IPS-11a (cell line): ENCODE measurements around the gene FAM81B.

ENCODE experiments used
- H3K4me3 ChIP-seq: one replicate; pipeline ENCODE4 v1.5.1; 2013; ENCODE audit warnings: low read depth, low read length, control low read depth

Gene FAM81B

GRCh38 chr5:95401626-95402025 lies 10.5 kb downstream of the FAM81B start:
- no peak overlapping the region for H3K4me3 ChIP-seq

GRCh38 chr5:95403996-95404395 lies 12.8 kb downstream of the FAM81B start:
- H3K4me3 ChIP-seq: no peak overlapping the region

DNA sequence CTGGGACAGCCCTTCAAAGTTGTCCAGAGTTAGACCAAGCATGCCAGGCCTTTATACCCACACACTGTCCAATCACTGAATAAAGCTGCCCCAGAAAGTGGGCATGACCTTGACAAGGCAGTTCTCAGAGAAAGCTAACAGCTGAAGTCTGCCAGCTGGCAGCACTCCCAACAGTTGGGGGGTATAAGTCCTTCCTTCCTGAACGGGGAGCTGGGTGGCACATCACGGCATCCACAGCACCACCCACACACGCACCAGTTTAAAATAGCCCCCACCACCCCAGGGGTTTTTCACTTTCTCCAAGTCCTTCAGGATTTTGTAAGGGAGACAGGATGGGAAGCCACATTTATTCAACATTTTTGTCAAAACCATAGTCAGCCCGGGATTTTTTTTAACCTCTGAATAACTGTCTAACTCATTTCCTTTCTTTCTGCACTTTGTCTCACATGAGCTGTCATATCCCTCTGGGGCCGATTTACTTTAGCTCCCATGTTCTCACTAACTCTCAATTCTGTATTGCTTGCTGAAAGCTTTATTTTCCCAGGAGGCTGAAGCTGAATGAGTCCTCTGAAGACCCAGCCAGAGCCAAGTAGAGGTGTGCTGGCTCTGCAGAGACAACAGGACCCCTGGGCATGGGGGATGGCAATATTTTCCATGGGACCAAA lies 15.4 kb downstream of the FAM81B start:
- H3K4me3 ChIP-seq: no peak overlapping the region

- no peak overlapping the region for H3K4me3 ChIP-seq
Observed at GRCh38 chr5:95410279-95410678, 19.1 kb downstream of the FAM81B start.

DNA sequence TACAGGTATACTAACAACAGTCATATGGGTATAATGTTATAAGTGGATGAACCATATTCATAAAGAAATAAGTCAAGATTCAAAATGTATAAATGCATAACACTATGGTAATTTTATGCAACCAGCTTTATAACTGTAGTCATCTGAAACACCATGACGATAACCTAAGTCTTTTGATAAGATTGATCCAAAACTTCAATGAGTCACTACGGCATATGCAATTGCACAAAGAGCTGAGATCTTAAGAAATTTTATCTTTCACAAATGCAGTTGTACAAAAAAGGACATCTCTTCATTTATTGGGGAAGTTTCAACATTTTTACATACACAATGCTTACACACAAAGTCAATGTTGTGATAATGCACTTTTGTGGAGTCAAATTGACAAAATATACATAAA lies 20.3 kb downstream of the FAM81B start:
- H3K4me3 ChIP-seq: no peak overlapping the region

- no peak overlapping the region for H3K4me3 ChIP-seq
Observed at GRCh38 chr5:95414451-95414850, 23.3 kb downstream of the FAM81B start.

DNA sequence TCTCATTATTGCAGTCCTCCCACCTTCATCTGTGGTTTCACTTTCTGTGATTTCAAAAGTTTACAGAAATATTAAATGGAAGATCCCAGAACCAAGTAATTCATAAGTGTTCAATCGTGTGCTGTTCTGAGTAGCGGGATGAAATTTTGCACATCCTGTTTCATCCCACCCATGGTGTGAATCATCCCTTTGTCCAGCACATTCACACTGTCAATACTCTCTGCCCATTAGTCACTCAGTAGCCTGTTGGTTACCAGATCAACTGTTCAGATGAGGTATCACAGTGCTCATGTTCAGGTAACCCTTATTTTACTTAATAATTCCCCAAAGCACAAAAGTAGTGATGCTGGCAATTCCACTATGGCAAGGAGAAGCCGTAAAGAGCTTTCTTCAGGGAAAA lies 26.8 kb downstream of the FAM81B start:
- no peak overlapping the region for H3K4me3 ChIP-seq

- H3K4me3 ChIP-seq: no peak overlapping the region
Observed at GRCh38 chr5:95422838-95423237, 31.7 kb downstream of the FAM81B start.

DNA sequence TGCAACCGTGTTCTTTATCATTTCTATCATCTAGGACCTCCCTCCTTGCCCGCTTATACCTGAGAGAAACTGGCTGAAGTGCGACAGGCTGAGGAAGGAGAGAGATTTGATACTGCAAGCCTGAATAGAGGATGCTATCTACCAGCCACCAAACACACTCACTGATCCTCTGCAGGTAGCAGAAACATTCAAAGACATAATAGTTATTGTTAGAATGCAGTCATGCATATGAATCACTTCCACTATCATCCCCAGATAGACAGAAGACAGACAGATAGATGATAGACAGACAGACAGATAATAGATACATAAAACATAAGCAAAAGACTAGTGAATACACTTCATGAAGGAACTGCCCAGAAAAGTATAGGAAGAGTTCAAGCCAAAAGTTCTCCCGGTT lies 32.9 kb downstream of the FAM81B start:
- no peak overlapping the region for H3K4me3 ChIP-seq

DNA sequence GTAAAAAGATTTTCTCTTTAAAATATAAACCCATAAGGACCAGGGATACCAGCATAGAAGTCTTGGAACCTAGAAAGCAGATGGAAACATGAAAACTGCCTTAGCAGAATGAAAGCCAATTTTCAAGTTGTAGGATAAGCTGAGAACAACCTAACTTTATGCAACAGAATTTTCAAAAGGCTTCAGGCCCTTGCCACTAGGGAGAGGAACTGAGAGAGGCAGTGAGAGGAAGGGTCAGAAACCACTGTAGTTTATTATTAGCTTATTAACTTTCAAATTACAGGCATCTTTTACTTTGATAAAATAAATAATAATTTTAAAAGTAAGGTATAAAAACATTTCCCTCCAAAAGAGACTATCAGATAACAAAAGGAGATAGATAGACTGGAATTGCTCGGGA lies 33.4 kb downstream of the FAM81B start:
- no peak overlapping the region for H3K4me3 ChIP-seq

DNA sequence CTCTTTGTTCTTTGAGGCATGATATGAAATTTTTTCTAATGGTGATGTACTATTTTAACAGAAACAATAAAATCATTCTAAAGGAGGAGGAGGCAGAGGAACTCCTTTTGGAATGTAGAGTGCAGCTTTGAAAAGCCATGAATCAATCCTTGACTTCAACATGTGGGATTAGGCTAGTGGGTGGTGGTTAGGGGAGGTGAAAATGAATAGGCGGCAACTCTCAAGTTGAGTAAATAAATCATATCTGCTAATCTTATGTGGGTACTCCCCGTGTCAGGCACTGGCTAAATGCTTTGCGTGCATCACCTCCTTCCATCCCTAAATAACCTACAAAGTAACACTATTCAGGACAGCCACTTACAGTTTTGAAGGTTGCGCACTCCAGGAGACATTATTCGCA lies 35.1 kb downstream of the FAM81B start:
- no peak overlapping the region for H3K4me3 ChIP-seq

DNA sequence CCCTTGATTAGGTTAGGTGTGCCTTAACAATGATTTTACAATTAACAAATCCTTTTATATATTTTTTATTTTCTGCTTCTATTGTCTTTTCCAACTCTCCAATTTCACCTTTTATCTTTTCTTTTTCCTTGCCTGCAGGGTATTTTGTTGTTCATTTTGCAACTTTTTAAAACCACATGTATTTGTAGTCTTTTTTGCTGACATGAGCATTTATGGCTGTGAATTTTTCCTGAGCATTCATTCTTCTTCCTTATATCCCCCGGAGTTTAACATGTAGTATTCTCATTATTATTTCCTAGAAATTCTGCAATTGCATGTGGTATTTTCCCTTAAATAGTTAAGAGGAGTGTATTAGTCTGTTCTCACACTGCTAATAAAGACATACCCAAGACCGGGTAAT lies 41.6 kb downstream of the FAM81B start:
- H3K4me3 ChIP-seq: no peak overlapping the region

DNA sequence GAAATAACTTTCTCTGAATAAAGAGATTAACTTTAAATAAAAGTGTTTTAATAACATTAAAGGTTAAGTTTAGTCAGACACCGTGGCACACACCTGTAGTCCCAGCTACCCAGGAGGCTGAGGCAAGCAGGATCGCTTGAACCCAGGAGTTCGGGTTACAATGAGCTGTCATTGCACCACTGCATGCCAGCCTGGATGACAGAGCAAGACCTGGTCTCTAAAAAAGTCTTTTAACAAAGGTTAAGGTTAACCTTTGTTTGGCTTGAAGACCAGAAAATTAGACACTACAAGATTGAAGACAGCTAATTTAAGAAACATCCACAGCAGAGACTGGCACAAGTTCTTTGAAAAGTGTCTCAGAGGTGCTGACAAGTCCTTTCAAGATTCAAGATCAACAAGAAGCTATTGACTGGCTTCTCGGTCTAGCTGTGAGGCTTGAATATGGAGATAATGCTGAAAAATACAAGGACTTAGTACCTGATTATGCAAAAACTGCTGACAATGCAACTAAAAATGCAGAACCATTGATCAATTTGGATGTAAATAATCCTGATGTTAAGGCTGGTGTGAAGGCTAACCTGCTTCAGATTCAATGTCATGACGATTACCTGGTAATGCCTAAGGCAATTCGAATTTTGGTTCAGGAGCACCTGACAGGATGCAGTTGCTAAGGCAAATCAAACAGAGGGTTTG lies 48.8 kb downstream of the FAM81B start:
- H3K4me3 ChIP-seq: no peak overlapping the region

GRCh38 chr5:95440825-95441224 lies 49.7 kb downstream of the FAM81B start:
- no peak overlapping the region for H3K4me3 ChIP-seq

DNA sequence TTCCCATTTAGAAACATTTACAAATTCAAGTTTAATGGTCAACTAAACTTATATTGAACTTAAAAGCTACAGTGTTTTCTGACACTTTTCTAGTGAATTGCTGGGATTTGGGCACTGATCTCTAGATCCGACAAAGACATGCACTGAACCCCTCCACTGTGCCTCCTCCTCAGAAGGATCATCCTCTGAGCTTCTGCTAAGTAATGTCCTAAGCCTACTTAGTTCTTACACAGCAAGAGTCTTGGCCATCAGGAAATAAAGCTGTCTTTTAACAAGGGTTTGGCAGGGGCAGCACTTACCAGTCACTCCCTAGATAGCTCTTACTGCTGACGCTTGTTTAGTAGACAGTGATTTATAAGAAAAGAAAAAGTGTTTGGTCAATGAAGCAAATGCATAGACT lies 50.5 kb downstream of the FAM81B start:
- H3K4me3 ChIP-seq: no peak overlapping the region

DNA sequence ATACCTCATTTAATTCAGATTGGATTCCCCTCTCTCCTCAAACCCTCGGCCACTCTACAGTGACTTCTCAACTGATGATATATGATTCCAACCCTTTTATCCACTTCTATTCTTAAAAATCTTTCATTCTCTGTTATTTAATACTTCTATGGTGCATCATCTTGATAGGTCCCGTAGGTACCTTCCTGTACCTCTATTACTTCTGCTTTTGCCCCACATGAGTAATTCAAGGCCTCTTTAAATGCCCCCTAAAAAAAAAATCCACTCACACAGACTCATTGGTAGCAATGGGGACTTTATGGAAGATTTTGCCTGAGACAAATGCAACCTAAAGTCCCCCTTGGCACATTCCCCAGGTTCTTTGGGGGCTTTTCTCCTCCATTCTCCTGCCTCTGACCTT lies 54.3 kb downstream of the FAM81B start:
- no peak overlapping the region for H3K4me3 ChIP-seq

- H3K4me3 ChIP-seq: no peak overlapping the region
Observed at GRCh38 chr5:95445995-95446394, 54.8 kb downstream of the FAM81B start.

DNA sequence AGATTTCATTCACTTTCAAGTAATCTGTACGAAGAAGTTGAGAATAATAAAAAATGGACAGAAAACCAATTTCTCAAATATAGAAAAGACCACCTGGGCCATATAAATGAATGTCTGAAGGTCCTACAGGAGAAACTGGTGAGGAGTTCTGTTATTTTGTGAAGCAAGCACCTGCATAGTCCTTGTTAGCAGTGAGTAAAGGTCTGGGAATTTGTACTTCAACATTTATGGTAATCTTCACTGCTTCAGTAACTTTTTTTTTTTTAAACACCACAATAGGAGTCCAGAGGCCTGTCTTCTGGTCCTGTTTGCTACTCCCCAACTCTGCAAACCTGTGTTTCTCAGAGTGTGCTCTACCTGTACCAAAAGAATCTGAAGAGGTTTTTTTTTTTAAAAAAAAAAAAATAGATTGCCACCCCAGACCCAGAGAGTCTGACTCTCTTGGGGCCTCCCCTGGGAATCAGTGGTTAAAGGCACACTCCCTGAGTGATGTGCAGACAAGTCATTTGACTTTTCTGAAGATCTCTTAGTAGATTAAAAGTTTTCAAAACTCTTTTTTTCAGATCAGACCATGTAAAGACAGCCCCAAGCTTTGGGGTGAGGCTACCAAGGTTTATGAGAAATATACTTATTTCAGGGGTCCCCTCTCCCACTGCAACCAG lies 55.5 kb downstream of the FAM81B start:
- no peak overlapping the region for H3K4me3 ChIP-seq

DNA sequence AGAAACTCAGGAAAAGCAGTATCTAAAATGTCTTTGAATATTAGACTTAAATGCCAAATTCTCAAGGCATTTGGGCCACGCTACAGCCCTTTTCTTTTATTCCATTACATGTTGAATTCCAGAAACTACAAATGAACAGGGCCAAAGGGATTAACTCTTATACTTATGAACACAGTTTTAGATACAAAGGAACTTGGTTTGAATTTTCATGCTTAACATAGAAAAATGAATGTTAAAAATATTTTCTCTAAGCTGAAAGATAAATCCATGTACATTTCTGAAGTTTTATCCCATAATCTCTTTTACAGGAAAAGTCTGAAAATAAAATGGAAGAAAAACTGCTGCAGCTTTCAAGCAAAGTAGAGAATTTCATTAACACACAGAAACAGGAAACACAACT lies 56.8 kb downstream of the FAM81B start:
- H3K4me3 ChIP-seq: no peak overlapping the region

DNA sequence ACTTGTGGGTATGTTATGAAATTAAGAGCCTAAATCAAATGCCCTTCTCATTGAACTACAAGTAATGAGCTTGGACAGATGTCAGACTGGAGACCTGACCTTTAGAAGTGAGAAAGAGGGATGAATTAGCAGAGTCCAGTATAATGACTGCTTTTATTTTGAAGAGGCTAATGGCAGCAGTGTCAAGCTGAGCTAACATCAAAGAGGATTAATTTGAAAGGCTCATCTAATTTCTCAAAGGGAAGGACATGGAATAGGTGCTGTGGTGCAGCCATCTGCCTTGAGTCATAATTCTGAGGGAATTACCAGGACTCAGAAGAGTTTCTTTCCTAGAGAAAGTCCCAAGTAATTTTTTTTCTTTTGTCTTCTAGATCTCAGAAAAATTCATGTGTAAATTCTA lies 57.6 kb downstream of the FAM81B start:
- no peak overlapping the region for H3K4me3 ChIP-seq

GRCh38 chr5:95449460-95449859 lies 58.3 kb downstream of the FAM81B start:
- H3K4me3 ChIP-seq: no peak overlapping the region

- no peak overlapping the region for H3K4me3 ChIP-seq
Observed at GRCh38 chr5:95454536-95454935, 63.4 kb downstream of the FAM81B start.
